Naive B cell (primary cell): ENCODE results near the gene TSPAN14. TPM values are rescaled to one million over a fixed set of nuclear protein-coding genes. Genes with fewer than 3 reads are reported as not detected.
A peak's percentile ranks its signal among the peaks of the same experiment; 100 is the strongest.
"Not testable (repeated sequence)": the region's sequence is repeated elsewhere in the genome, so short reads cannot be mapped to it uniquely, and the experiment has no call there.

Experiments used
- ATAC-seq, 2 donors: fragments of 150-1000 bp; cut with Tn5 transposase; 2 replicates each; pipeline ENCODE4 v1.10.0; 2021; ENCODE audit warnings: low read depth in 2 of 2, mild to moderate bottlenecking in 2 of 2, moderate library complexity in 2 of 2
- DNase-seq: peaks from one replicate; pipeline ENCODE4 v3.0.0; 2022
- H3K27ac Mint-ChIP-seq, 6 donors: one replicate each; pipeline ENCODE4 v1.8.0; 2020 to 2022; ENCODE audit warnings: mild to moderate bottlenecking in 6 of 6, mixed read lengths in 6 of 6, moderate library complexity in 5 of 6, inconsistent platforms in 2 of 6
- H3K27me3 Mint-ChIP-seq, 3 donors: one replicate each; pipeline ENCODE4 v1.8.0; 2021 to 2022; ENCODE audit warnings: mixed read lengths in 3 of 3, mild to moderate bottlenecking in 1 of 3
- H3K36me3 Mint-ChIP-seq, 2 donors: one replicate each; pipeline ENCODE4 v1.8.0; 2020 to 2022; ENCODE audit warnings: mixed read lengths in 2 of 2, inconsistent platforms in 1 of 2, mild to moderate bottlenecking in 1 of 2
- H3K4me1 Mint-ChIP-seq, 3 donors: one replicate each; pipeline ENCODE4 v1.8.0; 2020 to 2022; ENCODE audit warnings: mixed read lengths in 3 of 3, inconsistent platforms in 1 of 3, mild to moderate bottlenecking in 1 of 3, moderate library complexity in 1 of 3
- H3K4me3 Mint-ChIP-seq, 8 donors: one replicate each; pipeline ENCODE4 v1.8.0; 2020 to 2022; ENCODE audit warnings: mild to moderate bottlenecking in 8 of 8, mixed read lengths in 8 of 8, moderate library complexity in 8 of 8, inconsistent platforms in 2 of 8
- H3K9me3 Mint-ChIP-seq, 7 donors: one replicate each; pipeline ENCODE4 v1.8.0; 2020 to 2022; ENCODE audit warnings: mixed read lengths in 7 of 7, mild to moderate bottlenecking in 5 of 7, inconsistent platforms in 2 of 7, moderate library complexity in 1 of 7
- polyA plus RNA-seq, 6 donors: library from polyadenylated mRNA; unstranded; fragments of 300-500 nt; fragmentation: Illumina TruSeq; gene quantifications; one replicate each; pipeline ENCODE4 v1.2.3, GENCODE V29; 2021; ENCODE audit warnings: low read depth in 6 of 6

TSPAN14 gene
- polyA plus RNA-seq, 6 donors from 2014 or later: 31.0 to 60.8 (median 38.1) TPM

DNA sequence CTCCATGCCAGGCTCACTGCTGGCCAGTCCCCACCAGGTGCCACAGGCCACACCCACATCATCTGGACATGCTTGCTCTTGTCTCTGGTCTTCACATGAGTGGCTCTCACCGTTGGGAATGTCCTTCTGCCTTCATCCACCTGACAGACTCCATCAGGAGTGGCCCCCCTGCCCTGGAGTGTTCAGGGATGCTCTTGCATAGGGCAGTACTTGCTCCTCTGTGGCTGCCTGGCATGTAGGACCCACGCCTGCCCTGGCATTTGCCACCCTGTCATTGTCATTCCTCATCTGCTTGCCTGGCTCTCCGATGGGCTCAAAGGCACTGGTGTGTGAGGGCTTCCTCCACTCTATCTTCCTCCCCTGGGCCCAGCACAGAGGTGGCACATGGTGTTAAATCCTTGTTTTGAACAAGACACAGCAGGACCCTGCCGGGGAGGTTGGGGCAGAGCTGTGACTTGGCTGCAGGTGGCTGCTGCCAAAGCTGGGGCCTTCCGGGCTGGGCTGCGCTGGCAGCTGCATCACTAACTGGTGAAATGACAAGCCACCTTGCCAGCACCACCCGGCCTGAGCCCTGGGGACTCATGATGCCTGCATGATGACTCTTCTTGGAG lies 85.4 kb downstream of the TSPAN14 start:
- H3K27ac Mint-ChIP-seq: peak overlapping the region; percentile 84 to 95 (median 91)
- no peaks in the 10 kb centered on the region for H3K27me3 Mint-ChIP-seq
- DNase-seq: peak; percentile 61
- peak overlapping the region; percentile 42 to 89 (median 76) for H3K4me3 Mint-ChIP-seq
- peak; percentile 47 to 66 for ATAC-seq
- H3K9me3 Mint-ChIP-seq: peaks cover 0 to 2% (median 0%) of the 10 kb centered on the region in 7 donors
- peaks cover 44 to 64% (median 62%) of the 10 kb centered on the region in 3 donors for H3K4me1 Mint-ChIP-seq
- no peaks in the 10 kb centered on the region for H3K36me3 Mint-ChIP-seq

DNA sequence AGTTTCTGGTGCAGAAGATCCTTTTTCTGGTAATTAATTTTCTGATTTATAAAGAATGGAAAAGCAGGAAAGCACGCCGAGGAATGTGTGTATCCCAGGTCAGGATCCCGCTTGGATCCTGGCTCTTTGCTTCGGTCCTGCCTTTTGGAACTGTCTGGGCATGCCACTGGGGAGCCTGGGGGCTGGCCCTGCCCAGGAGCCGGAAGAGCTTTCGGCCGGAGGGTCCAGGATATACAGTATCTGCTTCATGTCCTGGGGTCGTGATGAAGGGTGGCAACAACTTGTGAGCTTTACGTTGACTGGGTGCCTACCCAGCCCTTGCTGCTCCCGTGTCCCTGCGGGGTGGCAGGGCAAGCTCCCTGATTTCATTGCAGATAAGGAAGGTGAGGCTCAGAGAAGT lies 86.0 kb downstream of the TSPAN14 start:
- peaks cover 45 to 64% (median 61%) of the 10 kb centered on the region in 3 donors for H3K4me1 Mint-ChIP-seq
- H3K4me3 Mint-ChIP-seq: peak overlapping the region; percentile 42 to 89 (median 76)
- H3K9me3 Mint-ChIP-seq: peaks cover 0 to 2% (median 0%) of the 10 kb centered on the region in 7 donors
- no peaks in the 10 kb centered on the region for H3K27me3 Mint-ChIP-seq
- H3K27ac Mint-ChIP-seq: peak overlapping the region; percentile 84 to 95 (median 91)
- no peaks in the 10 kb centered on the region for H3K36me3 Mint-ChIP-seq
- DNase-seq: no peak
- ATAC-seq: no peak

DNA sequence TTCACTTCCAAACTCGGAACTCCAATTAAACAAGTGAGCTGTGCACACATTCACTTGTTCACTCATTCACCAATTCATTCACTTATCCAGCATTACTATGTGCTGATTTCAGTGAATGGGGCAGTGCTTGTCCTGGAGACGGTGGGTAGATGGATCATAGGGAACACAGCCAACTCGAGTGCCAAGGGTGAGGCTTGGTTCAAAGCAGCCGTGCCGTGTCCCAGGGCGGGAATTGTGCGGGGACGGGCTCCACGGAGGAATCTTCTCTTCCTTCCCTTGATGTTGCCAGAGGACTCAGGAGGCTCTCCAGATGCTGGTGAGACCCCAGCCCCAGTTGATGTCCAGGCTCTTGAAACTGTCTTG lies 86.5 kb downstream of the TSPAN14 start:
- no peak for ATAC-seq
- no peak for DNase-seq
- Mint-ChIP-seq H3K27ac (peak overlapping the region; percentile 94 to 97 (median 95)), H3K9me3 (peaks cover 0 to 2% (median 0%) of the 10 kb centered on the region in 7 donors), H3K36me3 (no peaks in the 10 kb centered on the region), H3K4me1 (peaks cover 48 to 62% (median 58%) of the 10 kb centered on the region in 3 donors), H3K4me3 (peak overlapping the region; percentile 57 to 90 (median 82)), H3K27me3 (no peaks in the 10 kb centered on the region)

DNA sequence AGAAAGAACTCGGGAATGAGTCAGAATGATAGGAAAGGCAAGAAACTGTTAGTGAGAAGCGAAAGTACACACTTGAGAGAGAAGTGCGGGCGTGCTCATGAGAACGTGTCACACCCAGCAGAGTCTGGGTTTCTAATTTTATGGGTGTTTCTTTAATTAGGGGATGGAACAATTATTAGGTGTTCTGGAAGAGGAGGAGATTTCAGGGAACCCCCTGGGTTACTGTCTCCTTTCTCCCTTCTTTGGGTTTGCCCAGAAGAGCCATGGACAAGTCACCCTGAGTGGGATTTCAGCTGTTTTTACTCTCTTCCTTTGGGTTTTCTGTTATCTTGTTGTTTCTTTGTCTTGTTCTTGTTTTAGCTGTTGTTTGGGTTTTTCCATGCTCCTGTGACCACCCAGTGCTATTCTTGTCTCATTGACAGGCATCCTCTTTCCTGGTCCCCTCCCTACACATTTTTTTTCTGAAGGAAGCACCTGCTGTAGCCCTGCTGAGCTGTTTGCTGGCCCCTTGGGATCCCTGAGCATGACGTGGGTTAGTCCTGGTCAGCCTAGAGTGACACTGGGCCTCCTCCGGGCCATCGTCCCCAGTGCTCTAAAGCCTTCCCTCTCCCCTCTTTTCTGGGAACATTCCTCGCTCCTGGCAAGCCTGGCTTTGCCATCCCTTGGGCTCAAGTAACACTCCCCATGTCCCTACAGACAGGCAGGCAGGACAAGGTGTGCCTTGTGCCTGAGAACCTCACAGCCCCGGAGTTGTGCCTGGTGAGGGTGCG lies 87.1 kb downstream of the TSPAN14 start:
- DNase-seq (peak; percentile 62), ATAC-seq (peak; percentile 68 to 71)
- Mint-ChIP-seq H3K4me3 (peak overlapping the region; percentile 57 to 90 (median 82)), H3K27me3 (no peaks in the 10 kb centered on the region), H3K9me3 (peaks cover 0 to 2% (median 0%) of the 10 kb centered on the region in 7 donors), H3K27ac (peak overlapping the region; percentile 94 to 97 (median 95)), H3K4me1 (peaks cover 47 to 56% (median 56%) of the 10 kb centered on the region in 3 donors), H3K36me3 (no peaks in the 10 kb centered on the region)

DNA sequence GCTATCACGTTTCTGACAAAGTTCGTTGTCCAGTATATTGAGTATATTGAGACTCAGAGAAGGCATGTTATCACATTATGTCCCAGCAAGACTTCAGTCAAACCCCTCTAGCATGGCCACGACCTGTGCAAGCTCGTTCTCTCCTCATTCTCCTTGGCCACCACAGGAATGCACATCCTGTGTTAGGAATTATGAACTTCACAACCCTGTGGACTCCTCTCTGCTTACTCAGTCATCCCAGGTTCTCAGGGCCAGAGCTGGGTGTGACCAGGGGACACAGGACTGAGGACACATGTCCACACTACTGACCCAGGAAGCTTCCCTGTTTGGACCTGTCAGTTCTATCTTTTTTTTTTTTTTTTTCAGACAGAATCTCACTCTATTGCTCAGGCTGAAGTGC lies 87.9 kb downstream of the TSPAN14 start:
- ATAC-seq (no peak), DNase-seq (no peak)
- peaks cover 43 to 50% (median 47%) of the 10 kb centered on the region in 3 donors for H3K4me1 Mint-ChIP-seq
- H3K36me3 Mint-ChIP-seq: no peaks in the 10 kb centered on the region
- H3K27me3 Mint-ChIP-seq: no peaks in the 10 kb centered on the region
- peaks cover 0 to 2% (median 0%) of the 10 kb centered on the region in 7 donors for H3K9me3 Mint-ChIP-seq
- H3K4me3 Mint-ChIP-seq: peak overlapping the region in 6 of 8 donors; percentile 47 to 77 (median 66)
- peak overlapping the region; percentile 89 to 97 (median 94) for H3K27ac Mint-ChIP-seq

DNA sequence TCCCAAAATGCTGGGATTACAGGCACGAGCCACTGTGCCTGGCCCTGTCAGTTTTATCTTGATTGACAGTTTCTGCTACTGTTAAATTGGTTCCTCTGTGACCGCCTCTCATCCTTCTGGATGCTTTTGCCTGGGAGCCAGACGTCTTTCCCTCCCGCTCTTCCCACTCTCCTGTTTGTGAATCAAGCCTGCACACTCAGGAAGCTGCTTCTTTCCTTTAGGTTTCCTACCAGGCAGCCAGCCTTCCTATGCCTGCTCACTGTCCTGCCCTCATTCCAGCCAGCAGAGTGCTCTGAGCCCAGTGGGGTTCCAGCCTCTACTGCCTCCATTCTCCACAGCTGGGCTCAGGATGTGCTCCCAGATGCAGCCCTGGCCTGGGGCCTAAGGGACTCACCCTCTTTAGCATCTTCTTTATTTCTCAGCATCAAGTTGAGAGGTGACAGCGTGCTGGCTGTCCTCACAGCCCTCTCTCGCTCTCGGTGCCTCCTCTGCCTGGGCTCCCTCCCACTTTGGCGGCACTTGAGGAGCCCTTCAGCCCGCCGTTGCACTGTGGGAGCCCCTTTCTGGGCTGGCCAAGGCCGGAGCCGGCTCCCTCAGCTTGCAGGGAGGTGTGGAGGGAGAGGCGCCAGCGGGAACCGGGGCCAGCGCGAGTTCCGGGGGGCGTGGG lies 88.7 kb downstream of the TSPAN14 start:
- H3K4me3 Mint-ChIP-seq: peak overlapping the region in 6 of 8 donors; percentile 12 to 77 (median 38)
- ATAC-seq: no peak
- peaks cover 0 to 2% (median 0%) of the 10 kb centered on the region in 7 donors for H3K9me3 Mint-ChIP-seq

DNA sequence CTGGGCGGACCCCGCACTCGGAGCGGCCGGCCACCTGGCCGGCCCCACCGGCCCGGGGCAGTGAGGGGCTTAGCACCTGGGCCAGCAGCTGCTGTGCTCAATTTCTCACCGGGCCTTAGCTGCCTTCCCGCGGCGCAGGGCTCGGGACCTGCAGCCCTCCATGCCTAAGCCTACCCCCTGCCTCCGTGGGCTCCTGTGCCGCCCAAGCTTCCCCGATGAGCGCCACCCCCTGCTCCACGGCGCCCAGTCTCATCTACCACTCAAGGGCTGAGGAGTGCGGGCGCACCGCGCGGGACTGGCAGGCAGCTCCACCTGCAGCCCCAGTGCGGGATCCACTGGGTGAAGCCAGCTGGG lies 89.2 kb downstream of the TSPAN14 start:
- H3K27me3 Mint-ChIP-seq, H3K9me3 Mint-ChIP-seq, ATAC-seq, DNase-seq, H3K4me3 Mint-ChIP-seq, H3K36me3 Mint-ChIP-seq: not testable (repeated sequence)
- Mint-ChIP-seq H3K4me1 (peaks cover 38 to 42% (median 39%) of the 10 kb centered on the region in 3 donors), H3K27ac (peak overlapping the region in 1 of 6 donors; percentile 19)

More for the DNA sequence above, 88.7 kb downstream of the TSPAN14 start:
- Mint-ChIP-seq H3K27me3 (no peaks in the 10 kb centered on the region), H3K36me3 (no peaks in the 10 kb centered on the region), H3K4me1 (peaks cover 43 to 47% (median 44%) of the 10 kb centered on the region in 3 donors), H3K27ac (peak overlapping the region; percentile 14 to 97 (median 92))
- no peak for DNase-seq

DNA sequence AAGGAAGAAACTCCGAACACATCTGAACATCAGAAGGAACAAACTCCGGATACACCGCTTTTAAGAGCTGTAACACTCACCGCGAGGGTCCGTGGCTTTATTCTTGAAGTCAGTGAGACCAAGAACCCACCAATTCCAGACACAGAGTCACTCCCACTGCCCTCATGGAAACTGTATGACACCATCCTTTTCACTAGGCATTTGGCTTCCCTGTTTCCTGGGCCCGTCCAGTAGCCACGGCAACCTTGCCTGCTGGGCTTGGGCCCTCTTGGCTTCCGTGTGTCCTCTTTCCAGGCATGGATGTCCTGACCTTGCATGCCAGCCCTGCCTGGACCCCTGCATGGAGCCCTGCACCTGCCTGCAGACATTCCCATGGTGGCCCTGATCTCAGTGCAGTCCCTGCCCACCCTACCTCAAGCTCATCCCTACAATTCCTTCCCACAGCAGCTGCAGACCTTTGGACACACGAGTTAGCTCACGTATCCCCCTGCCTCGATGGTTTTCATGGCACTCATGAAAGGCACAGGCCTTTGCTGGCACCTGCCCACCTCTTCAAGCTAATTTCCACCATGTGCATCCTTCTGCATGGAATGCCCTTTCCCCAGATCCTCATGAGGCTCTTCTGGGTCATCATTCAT lies 90.3 kb downstream of the TSPAN14 start:
- ATAC-seq: no peak
- no peak for DNase-seq
- Mint-ChIP-seq H3K36me3 (peaks cover 0 to 7% of the 10 kb centered on the region in 2 donors), H3K4me3 (peak overlapping the region in 1 of 8 donors; percentile 49), H3K27me3 (peaks cover 0 to 9% (median 0%) of the 10 kb centered on the region in 3 donors), H3K9me3 (peaks cover 0 to 2% (median 0%) of the 10 kb centered on the region in 7 donors), H3K4me1 (peaks cover 33 to 38% (median 37%) of the 10 kb centered on the region in 3 donors), H3K27ac (peak overlapping the region in 1 of 6 donors; percentile 84)

DNA sequence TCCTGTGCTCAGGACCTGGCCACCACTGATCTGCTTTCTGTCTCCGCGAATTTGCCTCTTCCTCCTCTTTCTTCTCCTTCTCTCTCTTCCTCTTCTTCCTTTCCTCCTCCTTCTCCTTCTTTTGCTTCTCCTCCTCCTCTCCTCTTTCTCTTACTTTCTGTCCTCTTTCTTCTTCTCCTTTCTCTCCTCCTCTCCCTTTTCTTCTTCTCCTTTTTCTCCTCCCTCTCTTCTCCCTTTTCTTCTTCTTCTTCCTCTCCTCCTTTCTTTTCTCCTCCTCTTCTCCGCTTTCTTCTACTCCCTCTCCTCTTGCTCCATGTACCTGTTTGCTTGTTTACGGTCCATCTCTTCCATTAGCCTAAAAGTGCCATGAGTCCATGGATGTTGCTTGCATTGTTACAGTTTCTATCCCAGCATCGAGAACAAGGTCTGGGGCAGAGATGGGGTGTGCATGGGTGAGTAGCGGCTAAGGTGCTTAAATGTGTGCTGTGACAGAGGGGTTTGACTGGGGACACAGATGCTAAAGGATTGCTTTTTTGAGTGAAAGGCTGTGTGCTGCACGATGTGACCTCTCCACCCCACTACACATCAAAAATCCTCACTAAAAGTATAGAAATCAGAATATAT lies 91.3 kb downstream of the TSPAN14 start:
- H3K9me3 Mint-ChIP-seq: peaks cover 0 to 2% (median 0%) of the 10 kb centered on the region in 7 donors
- peaks cover 0 to 7% of the 10 kb centered on the region in 2 donors for H3K36me3 Mint-ChIP-seq

DNA sequence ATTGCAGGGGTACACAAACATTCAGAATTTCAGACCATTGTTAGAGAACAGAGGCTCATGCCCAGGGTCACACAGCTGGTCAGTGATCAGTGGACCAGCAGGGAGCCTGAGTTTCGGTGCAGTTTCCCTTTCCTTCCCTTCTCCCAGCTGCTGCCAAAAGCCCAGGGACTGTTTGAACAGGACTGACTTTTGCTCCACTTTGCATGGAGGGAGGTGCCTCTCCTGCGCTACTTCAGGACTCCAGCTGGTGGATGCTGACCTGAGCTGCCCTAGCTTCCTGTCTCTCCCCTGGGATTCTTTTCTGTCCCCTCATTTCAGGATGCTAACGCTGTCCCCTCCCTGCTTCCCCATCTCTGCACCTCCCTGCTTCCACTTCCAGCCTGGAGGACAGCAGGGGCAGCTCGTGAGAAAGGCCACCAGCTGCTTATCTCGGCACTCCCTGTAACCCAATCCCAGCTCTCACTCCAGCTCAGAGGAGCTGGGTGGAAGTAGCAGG lies 98.1 kb downstream of the TSPAN14 start:
- DNase-seq (no peak), ATAC-seq (no peak)
- Mint-ChIP-seq H3K9me3 (no peaks in the 10 kb centered on the region), H3K4me3 (no peak overlapping the region), H3K4me1 (peaks cover 0 to 8% (median 5%) of the 10 kb centered on the region in 3 donors), H3K36me3 (peaks cover 0 to 7% of the 10 kb centered on the region in 2 donors), H3K27me3 (peaks cover 0 to 18% (median 0%) of the 10 kb centered on the region in 3 donors), H3K27ac (no peak overlapping the region)

More for the DNA sequence above, 91.3 kb downstream of the TSPAN14 start:
- Mint-ChIP-seq H3K4me1 (peaks cover 23 to 33% (median 27%) of the 10 kb centered on the region in 3 donors), H3K27ac (peak overlapping the region in 2 of 6 donors; percentile 67 to 98), H3K27me3 (peaks cover 0 to 9% (median 0%) of the 10 kb centered on the region in 3 donors), H3K4me3 (peak overlapping the region in 1 of 8 donors; percentile 82)
- DNase-seq: no peak
- no peak for ATAC-seq

DNA sequence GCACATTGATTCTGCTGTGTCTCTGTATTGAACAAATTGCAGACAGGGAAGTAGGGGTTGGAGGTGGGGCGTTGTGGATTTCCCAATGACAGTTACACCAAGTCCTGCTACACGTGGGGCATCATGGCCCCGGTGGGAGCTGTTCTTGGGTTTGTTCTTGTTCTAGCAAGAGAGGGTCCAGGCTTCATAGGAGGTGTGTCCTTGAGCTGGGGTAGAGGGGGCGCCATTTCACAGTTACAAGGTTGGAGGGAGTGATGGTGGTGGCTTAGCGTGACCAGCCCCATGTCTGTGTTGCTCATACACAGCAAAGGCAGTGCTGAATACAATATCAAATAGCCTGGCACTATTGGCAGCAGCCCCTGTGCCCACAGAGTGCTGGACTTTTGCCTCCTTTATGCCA lies 99.3 kb downstream of the TSPAN14 start:
- DNase-seq: no peak
- Mint-ChIP-seq H3K9me3 (no peaks in the 10 kb centered on the region), H3K4me1 (peaks cover 0 to 8% (median 5%) of the 10 kb centered on the region in 3 donors), H3K36me3 (peaks cover 0 to 7% of the 10 kb centered on the region in 2 donors), H3K27ac (peak overlapping the region in 1 of 6 donors; percentile 56), H3K27me3 (peaks cover 0 to 18% (median 0%) of the 10 kb centered on the region in 3 donors), H3K4me3 (no peak overlapping the region)
- ATAC-seq: no peak

DNA sequence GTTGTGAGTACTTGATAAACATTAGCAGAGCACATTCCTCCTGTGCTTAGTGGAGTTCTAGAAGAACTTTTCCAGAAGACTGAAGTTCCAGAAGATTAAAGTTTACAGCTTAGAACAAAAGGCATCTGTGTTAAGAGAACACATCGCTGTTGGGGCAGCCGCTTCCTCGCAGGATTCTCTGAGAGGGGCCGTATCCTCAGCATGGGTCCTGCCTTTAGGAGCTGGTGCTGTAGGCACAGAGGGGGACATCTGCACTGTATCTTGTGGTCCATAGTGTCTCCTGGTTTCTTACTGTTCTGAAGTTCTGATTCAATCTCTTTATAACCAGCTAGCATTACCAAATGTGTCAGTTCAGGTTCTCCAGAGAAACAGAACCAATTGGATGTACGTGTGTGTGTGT lies 99.9 kb downstream of the TSPAN14 start:
- Mint-ChIP-seq H3K27ac (no peak overlapping the region), H3K4me1 (peaks cover 0 to 2% (median under 1%) of the 10 kb centered on the region in 3 donors), H3K27me3 (peaks cover 0 to 12% (median 0%) of the 10 kb centered on the region in 3 donors), H3K36me3 (peaks cover 0 to 2% of the 10 kb centered on the region in 2 donors), H3K4me3 (no peak overlapping the region), H3K9me3 (no peaks in the 10 kb centered on the region)
- DNase-seq: no peak
- ATAC-seq: no peak
